RWPE1 (cell line): ENCODE measurements around the gene NCS1.
A peak's percentile ranks its signal among the peaks of the same experiment; 100 is the strongest.

ENCODE experiments used
- CTCF ChIA-PET: fragments of 350-600 bp; sonication (Branson Sonifier 250); formaldehyde crosslinking; extraction: SDS; loops from one replicate; lab custom pipeline; 2021; lab: Yijun Ruan, JAX
- POLR2A ChIA-PET: fragments of 400-600 bp; formaldehyde crosslinking; extraction: SDS; loops from one replicate; lab custom pipeline; 2020; ENCODE audit warnings: antibody characterized with exemption; ENCODE audit not compliant: low non-redundant PET; lab: Yijun Ruan, JAX
- DNase-seq: peaks from one replicate; pipeline ENCODE4 v3.0.0; 2012; ENCODE audit warnings: low spot score
- H3K27ac ChIP-seq: fragments of 450-650 bp; 2 replicates; pipeline ENCODE4 v1.5.1; 2017
- CTCF ChIP-seq: fragments of 450-650 bp; conservative IDR thresholded peaks from 2 replicates; pipeline ENCODE4 v1.5.1; 2017; ENCODE audit warnings: low read depth, mild to moderate bottlenecking

Gene NCS1

GRCh38 chr9:130180516-130180915 is 8.3 kb downstream of the NCS1 start:
- H3K27ac ChIP-seq, result peak overlapping the region; percentile 2
- TF ChIP-seq CTCF, result no peak
- DNase-seq, result no peak
- CTCF ChIA-PET, result interaction anchor here (0.6 kb wide), 1 partner anchor 52 kb away, joined by 3 read pairs; no protein-coding TSS in a partner anchor
- POLR2A ChIA-PET, result no interaction called here

- ChIA-PET POLR2A (interaction anchor here (0.6 kb wide), 1 partner anchor 539 kb away, joined by 5 read pairs; no protein-coding TSS in a partner anchor), CTCF (interaction anchor here (0.6 to 1.8 kb wide), 2 partner anchors 16 to 46 kb away, joined by 3 to 4 read pairs; no protein-coding TSS in a partner anchor)
- DNase-seq, result no peak
- TF ChIP-seq CTCF, result no peak
- peak overlapping the region; percentile 71 for H3K27ac ChIP-seq
Observed at GRCh38 chr9:130181678-130182380, 9.6 kb downstream of the NCS1 start.

GRCh38 chr9:130182381-130182909 is 10.2 kb downstream of the NCS1 start:
- POLR2A ChIA-PET, result interaction anchor here (0.6 kb wide), 1 partner anchor 9 kb away, joined by 4 read pairs; no protein-coding TSS in a partner anchor
- no peak for DNase-seq
- CTCF ChIA-PET, result interaction anchor here (1.8 kb wide), 1 partner anchor 15 kb away, joined by 4 read pairs; no protein-coding TSS in a partner anchor
- peak overlapping the region; percentile 71 for H3K27ac ChIP-seq
- no peak for TF ChIP-seq CTCF

GRCh38 chr9:130183133-130183762 is 11.0 kb downstream of the NCS1 start:
- POLR2A ChIA-PET, result interaction anchor here (0.6 kb wide), 1 partner anchor 10 kb away, joined by 4 read pairs; no protein-coding TSS in a partner anchor
- CTCF ChIA-PET, result interaction anchor here (0.8 to 1.8 kb wide), 2 partner anchors 14 to 86 kb away, joined by 4 to 5 read pairs; no protein-coding TSS in a partner anchor
- DNase-seq, result no peak
- no peak for TF ChIP-seq CTCF
- H3K27ac ChIP-seq, result peak overlapping the region; percentile 71

- POLR2A ChIA-PET, result no interaction called here
- no peak for TF ChIP-seq CTCF
- CTCF ChIA-PET, result interaction anchor here (0.7 kb wide), 1 partner anchor 11 kb away, joined by 4 read pairs; no protein-coding TSS in a partner anchor
- H3K27ac ChIP-seq, result peak overlapping the region; percentile 74
- DNase-seq, result no peak
Observed at GRCh38 chr9:130185017-130185416, 12.8 kb downstream of the NCS1 start.

- ChIA-PET CTCF (interaction anchor here (0.6 to 1.9 kb wide), 2 partner anchors 51 to 61 kb away, joined by 3 to 7 read pairs; no protein-coding TSS in a partner anchor), POLR2A (no interaction called here)
- no peak for TF ChIP-seq CTCF
- no peak for DNase-seq
- peak overlapping the region; percentile 74 for H3K27ac ChIP-seq
Observed at GRCh38 chr9:130185490-130186031, 13.4 kb downstream of the NCS1 start.
